Esophagus muscularis mucosa (tissue), 4 donors: ENCODE data around the gene MYH7. TPM values are rescaled to one million over a fixed set of nuclear protein-coding genes. Genes with fewer than 3 reads are reported as not detected.

Source experiments
- DNase-seq: peaks from one replicate; pipeline ENCODE4 v3.0.0-alpha.2; 2017; ENCODE audit errors: extremely low spot score
- H3K27ac ChIP-seq, 4 donors: fragments of 200-600 bp; sonication (generic); replicated peaks in 1 of 4; 1 replicate in 3 of 4; 2 replicates in 1 of 4; pipeline ENCODE4 v1.5.1; 2016 to 2019; ENCODE audit warnings: mild to moderate bottlenecking in 1 of 4
- H3K27me3 ChIP-seq, 4 donors: fragments of 200-600 bp; sonication (generic); one replicate each; pipeline versions ENCODE4 v1.5.1 to v1.6.0; 2016 to 2019
- H3K36me3 ChIP-seq, 4 donors: fragments of 200-600 bp; sonication (generic); one replicate each; pipeline ENCODE4 v1.5.1; 2016 to 2019
- H3K4me1 ChIP-seq, 4 donors: fragments of 200-600 bp; sonication (generic); one replicate each; pipeline ENCODE4 v1.5.1; 2016 to 2019
- H3K4me3 ChIP-seq, 4 donors: fragments of 200-600 bp; sonication (generic); 1 replicate in 2 of 4; 2 replicates in 2 of 4; pipeline ENCODE4 v1.5.1; 2016 to 2019; ENCODE audit warnings: mild to moderate bottlenecking in 4 of 4, moderate library complexity in 1 of 4
- H3K9me3 ChIP-seq, 4 donors: fragments of 200-600 bp; sonication (generic); 1 replicate in 3 of 4; 2 replicates in 1 of 4; pipeline ENCODE4 v1.5.1; 2016 to 2019
- EP300 ChIP-seq: sonication (generic); formaldehyde crosslinking; IDR thresholded peaks from one replicate; pipeline ENCODE4 v1.6.1; 2017; ENCODE audit warnings: antibody characterized with exemption
- POLR2A ChIP-seq: fragments of 450-650 bp; IDR thresholded peaks from one replicate; pipeline ENCODE4 v1.6.1; 2017; ENCODE audit warnings: antibody characterized with exemption, moderate library complexity, mild to moderate bottlenecking, low read depth
- POLR2AphosphoS5 ChIP-seq, 2 donors: sonication (generic); formaldehyde crosslinking; IDR thresholded peaks; one replicate each; pipeline ENCODE4 v1.6.1; 2017; ENCODE audit warnings: antibody characterized with exemption in 2 of 2
- WGBS: methylation state at CpG from one replicate; pipeline ENCODE4 v1.1.5; 2018; 5-methylcytosine and 5-hydroxymethylcytosine counted together
- intact Hi-C: fragments of 100-400 bp; cut with DNase I; formaldehyde crosslinking; loops from one replicate; pipeline ENCODE4 v1.15.1; 2023
- total RNA-seq, 4 donors: library from RNA; depleted of rRNA; stranded (reverse); fragments of >200 nt; gene quantifications; one replicate each; pipeline versions ENCODE4 v1.1.0 to v1.2.1, GENCODE V29; 2016
- TF ChIP-seq, protein P1 (sequence below), 3 experiments: fragments of 200-600 bp in 2 of 3; fragments of 450-650 bp in 1 of 3; sonication (generic) in 2 of 3; IDR thresholded peaks; one replicate each; pipeline ENCODE4 v1.5.1; 2017 to 2019; ENCODE audit warnings: antibody characterized with exemption in 3 of 3, mild to moderate bottlenecking in 2 of 3, moderate library complexity in 1 of 3

The MYH7 gene
- total RNA-seq, 4 donors from 2014 or later = 0.11 to 0.26 TPM; not detected in 2

DNA sequence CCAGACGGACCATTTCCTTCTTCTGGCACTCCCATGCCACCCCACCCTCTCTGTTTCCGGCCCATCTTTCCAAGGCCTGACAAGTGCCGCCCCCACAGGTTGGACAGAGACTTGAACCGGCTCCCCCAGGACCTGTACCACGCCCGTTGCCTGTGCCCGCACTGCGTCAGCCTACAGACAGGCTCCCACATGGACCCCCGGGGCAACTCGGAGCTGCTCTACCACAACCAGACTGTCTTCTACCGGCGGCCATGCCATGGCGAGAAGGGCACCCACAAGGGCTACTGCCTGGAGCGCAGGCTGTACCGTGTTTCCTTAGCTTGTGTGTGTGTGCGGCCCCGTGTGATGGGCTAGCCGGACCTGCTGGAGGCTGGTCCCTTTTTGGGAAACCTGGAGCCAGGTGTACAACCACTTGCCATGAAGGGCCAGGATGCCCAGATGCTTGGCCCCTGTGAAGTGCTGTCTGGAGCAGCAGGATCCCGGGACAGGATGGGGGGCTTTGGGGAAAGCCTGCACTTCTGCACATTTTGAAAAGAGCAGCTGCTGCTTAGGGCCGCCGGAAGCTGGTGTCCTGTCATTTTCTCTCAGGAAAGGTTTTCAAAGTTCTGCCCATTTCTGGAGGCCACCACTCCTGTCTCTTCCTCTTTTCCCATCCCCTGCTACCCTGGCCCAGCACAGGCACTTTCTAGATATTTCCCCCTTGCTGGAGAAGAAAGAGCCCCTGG is 59.8 kb downstream of the MYH7 start:
- no peak overlapping the region for H3K27ac ChIP-seq
- H3K4me1 ChIP-seq = peaks cover 0 to 23% (median 13%) of the 10 kb centered on the region in 4 donors
- no peak for TF ChIP-seq POLR2AphosphoS5 (IDR thresholded peaks at IDR 0.05)
- no peak for TF ChIP-seq POLR2A
- TF ChIP-seq, protein P1, sequence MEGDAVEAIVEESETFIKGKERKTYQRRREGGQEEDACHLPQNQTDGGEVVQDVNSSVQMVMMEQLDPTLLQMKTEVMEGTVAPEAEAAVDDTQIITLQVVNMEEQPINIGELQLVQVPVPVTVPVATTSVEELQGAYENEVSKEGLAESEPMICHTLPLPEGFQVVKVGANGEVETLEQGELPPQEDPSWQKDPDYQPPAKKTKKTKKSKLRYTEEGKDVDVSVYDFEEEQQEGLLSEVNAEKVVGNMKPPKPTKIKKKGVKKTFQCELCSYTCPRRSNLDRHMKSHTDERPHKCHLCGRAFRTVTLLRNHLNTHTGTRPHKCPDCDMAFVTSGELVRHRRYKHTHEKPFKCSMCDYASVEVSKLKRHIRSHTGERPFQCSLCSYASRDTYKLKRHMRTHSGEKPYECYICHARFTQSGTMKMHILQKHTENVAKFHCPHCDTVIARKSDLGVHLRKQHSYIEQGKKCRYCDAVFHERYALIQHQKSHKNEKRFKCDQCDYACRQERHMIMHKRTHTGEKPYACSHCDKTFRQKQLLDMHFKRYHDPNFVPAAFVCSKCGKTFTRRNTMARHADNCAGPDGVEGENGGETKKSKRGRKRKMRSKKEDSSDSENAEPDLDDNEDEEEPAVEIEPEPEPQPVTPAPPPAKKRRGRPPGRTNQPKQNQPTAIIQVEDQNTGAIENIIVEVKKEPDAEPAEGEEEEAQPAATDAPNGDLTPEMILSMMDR (IDR thresholded peaks at IDR 0.05) = no peak
- no peak for TF ChIP-seq EP300
- peaks cover 0 to 16% (median 0%) of the 10 kb centered on the region in 4 donors for H3K27me3 ChIP-seq
- no peak overlapping the region for H3K4me3 ChIP-seq
- intact Hi-C loops = no loop called here
- no peak for DNase-seq
- WGBS = 84% methylated on average over 8 of the region's 21 CpGs
- H3K9me3 ChIP-seq = no peaks in the 10 kb centered on the region
- peaks cover 0 to 3% (median 0%) of the 10 kb centered on the region in 4 donors for H3K36me3 ChIP-seq

DNA sequence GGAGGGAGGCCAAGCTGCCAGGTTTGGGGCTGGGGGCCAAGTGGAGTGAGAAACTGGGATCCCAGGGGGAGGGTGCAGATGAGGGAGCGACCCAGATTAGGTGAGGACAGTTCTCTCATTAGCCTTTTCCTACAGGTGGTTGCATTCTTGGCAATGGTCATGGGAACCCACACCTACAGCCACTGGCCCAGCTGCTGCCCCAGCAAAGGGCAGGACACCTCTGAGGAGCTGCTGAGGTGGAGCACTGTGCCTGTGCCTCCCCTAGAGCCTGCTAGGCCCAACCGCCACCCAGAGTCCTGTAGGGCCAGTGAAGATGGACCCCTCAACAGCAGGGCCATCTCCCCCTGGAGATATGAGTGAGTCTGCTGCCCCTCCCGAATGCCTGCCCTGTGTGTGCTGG is 62.4 kb downstream of the MYH7 start:
- DNase-seq = no peak
- Histone ChIP-seq H3K27me3 (peaks cover 0 to 3% (median 0%) of the 10 kb centered on the region in 4 donors), H3K36me3 (no peaks in the 10 kb centered on the region), H3K27ac (no peak overlapping the region), H3K9me3 (no peaks in the 10 kb centered on the region), H3K4me1 (peaks cover 0 to 14% (median 2%) of the 10 kb centered on the region in 4 donors), H3K4me3 (no peak overlapping the region)
- 80% methylated on average over 1 of the region's 3 CpGs for WGBS
- intact Hi-C loops = no loop called here
- TF ChIP-seq POLR2A (no peak), POLR2AphosphoS5 (IDR thresholded peaks at IDR 0.05) (no peak), EP300 (no peak)
- TF ChIP-seq, protein P1 (IDR thresholded peaks at IDR 0.05) = no peak

DNA sequence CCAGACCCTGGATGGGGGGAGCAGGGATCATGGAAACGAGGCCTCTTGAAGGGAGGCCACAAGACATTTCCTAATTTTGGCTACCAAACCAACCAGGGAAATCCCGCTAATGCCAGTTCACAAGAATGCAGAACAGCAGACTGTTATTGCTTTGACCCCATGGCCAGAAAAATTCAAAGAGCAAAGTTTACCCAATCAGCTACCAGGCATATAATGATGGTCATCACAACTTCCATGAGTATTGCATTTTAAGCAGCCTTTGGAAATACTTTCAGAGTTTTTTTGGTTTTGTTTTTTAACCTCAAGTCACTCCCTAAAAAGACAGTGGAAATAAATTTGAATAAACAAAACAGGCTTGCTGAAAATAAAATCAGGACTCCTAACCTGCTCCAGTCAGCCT is 63.0 kb downstream of the MYH7 start, which contains the start of gene IL25:
TSS of gene IL25 (plus strand) at position 301 of the 400 bp plus-strand sequence.
- Histone ChIP-seq H3K36me3 (no peaks in the 10 kb centered on the region), H3K4me1 (peaks cover 0 to 12% (median 2%) of the 10 kb centered on the region in 4 donors), H3K9me3 (no peaks in the 10 kb centered on the region), H3K27me3 (peaks cover 0 to 3% (median 0%) of the 10 kb centered on the region in 4 donors), H3K4me3 (no peak within 1 kb of the TSS), H3K27ac (no peak within 1 kb of the TSS)
- intact Hi-C loops = no loop called here
- WGBS = 82% methylated on average over 2 of the region's 2 CpGs
- TF ChIP-seq, protein P1 (IDR thresholded peaks at IDR 0.05) = no peak
- TF ChIP-seq EP300 = no peak
- TF ChIP-seq POLR2A = no peak
- no peak for TF ChIP-seq POLR2AphosphoS5 (IDR thresholded peaks at IDR 0.05)
- no peak for DNase-seq

DNA sequence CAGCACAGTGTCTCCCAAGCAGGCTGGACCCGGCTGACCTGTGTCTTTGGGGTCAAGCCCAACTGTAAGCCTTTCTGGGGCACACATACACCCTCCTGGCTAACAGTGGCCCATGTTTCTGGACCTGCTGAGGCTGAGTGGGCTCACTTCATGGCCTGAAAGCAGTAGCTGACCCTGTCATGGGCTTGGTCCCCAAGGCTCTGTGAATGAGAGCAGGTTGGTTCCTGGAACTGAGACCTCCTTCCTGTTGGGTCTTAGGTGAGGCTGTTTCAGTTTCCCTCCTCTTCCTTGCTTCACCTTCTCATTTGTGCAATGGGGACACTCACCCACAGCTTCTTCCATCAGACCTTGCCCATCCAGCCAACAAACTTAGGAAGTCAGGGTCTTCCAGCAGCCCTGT is 63.6 kb downstream of the MYH7 start:
- Histone ChIP-seq H3K9me3 (no peaks in the 10 kb centered on the region), H3K36me3 (no peaks in the 10 kb centered on the region), H3K4me3 (no peak overlapping the region), H3K27ac (no peak overlapping the region), H3K4me1 (peaks cover 0 to 10% (median 3%) of the 10 kb centered on the region in 4 donors), H3K27me3 (no peaks in the 10 kb centered on the region)
- no peak for TF ChIP-seq POLR2A
- TF ChIP-seq, protein P1 (IDR thresholded peaks at IDR 0.05) = no peak
- TF ChIP-seq POLR2AphosphoS5 (IDR thresholded peaks at IDR 0.05) = no peak
- no peak for TF ChIP-seq EP300
- DNase-seq = no peak
- no CpG with 5 or more reads among the region's 1 CpG for WGBS
- intact Hi-C loops = no loop called here
